ENCODE measurements around the gene ALG10B. TPM values are rescaled to one million over a fixed set of nuclear protein-coding genes. Genes with fewer than 3 reads are reported as not detected.
"Not testable (repeated sequence)": the region's sequence is repeated elsewhere in the genome, so short reads cannot be mapped to it uniquely, and the experiment has no call there.

The ALG10B gene
- total RNA-seq, 2 donors from 2014 or later: 4.2 to 6.8 TPM

- H3K4me1 ChIP-seq (replicated peaks): no peaks in the 10 kb centered on the region
- no peak overlapping the region for H3K4me3 ChIP-seq
- intact Hi-C loops (cut with DNase I): loop anchor here (5.0 to 10.0 kb wide), 2 partner anchors 775 to 947 kb away; no protein-coding TSS in a partner anchor
- no peak for TF ChIP-seq CTCF (IDR thresholded peaks at IDR 0.05)
- H3K27ac ChIP-seq: no peak overlapping the region
- WGBS: 93% methylated on average over 3 of the region's 3 CpGs
- no peaks in the 10 kb centered on the region for H3K27me3 ChIP-seq (replicated peaks; ENCODE audit: insufficient read depth)
- no peaks in the 10 kb centered on the region for H3K9me3 ChIP-seq
- H3K36me3 ChIP-seq: no peaks in the 10 kb centered on the region
- no peak for DNase-seq (ENCODE audit: low spot score)
Observed at GRCh38 chr12:38327356-38327755, 10.8 kb downstream of the ALG10B start.

GRCh38 chr12:38328306-38328895 lies 11.8 kb downstream of the ALG10B start:
- Histone ChIP-seq H3K27me3 (replicated peaks; ENCODE audit: insufficient read depth) (no peaks in the 10 kb centered on the region), H3K27ac (no peak overlapping the region), H3K36me3 (no peaks in the 10 kb centered on the region), H3K4me3 (no peak overlapping the region), H3K9me3 (no peaks in the 10 kb centered on the region), H3K4me1 (replicated peaks) (no peaks in the 10 kb centered on the region)
- DNase-seq (ENCODE audit: low spot score): no peak
- intact Hi-C loops (cut with DNase I): loop anchor here (5.0 to 10.0 kb wide), 2 partner anchors 774 to 946 kb away; no protein-coding TSS in a partner anchor
- 15% methylated on average over 6 of the region's 6 CpGs for WGBS
- TF ChIP-seq POLR2AphosphoS5 (IDR thresholded peaks at IDR 0.05) (no peak), CTCF (IDR thresholded peaks at IDR 0.05) (peak; percentile 43 to 74 (median 64))

- intact Hi-C loops (cut with DNase I); H3K27me3 ChIP-seq (replicated peaks; ENCODE audit: insufficient read depth); H3K9me3 ChIP-seq; H3K27ac ChIP-seq; DNase-seq (ENCODE audit: low spot score); H3K4me1 ChIP-seq (replicated peaks); H3K4me3 ChIP-seq; H3K36me3 ChIP-seq: not testable (repeated sequence)
- WGBS: 98% methylated on average over 9 of the region's 30 CpGs
Observed at GRCh38 chr12:38330414-38330813, 13.8 kb downstream of the ALG10B start.

- no peak overlapping the region for H3K27ac ChIP-seq
- H3K4me1 ChIP-seq (replicated peaks): no peaks in the 10 kb centered on the region
- H3K27me3 ChIP-seq (replicated peaks; ENCODE audit: insufficient read depth): no peaks in the 10 kb centered on the region
- H3K9me3 ChIP-seq: no peaks in the 10 kb centered on the region
- intact Hi-C loops (cut with DNase I): no loop called here
- WGBS: 97% methylated on average over 1 of the region's 1 CpG
- DNase-seq (ENCODE audit: low spot score): no peak
- no peak overlapping the region for H3K4me3 ChIP-seq
- TF ChIP-seq POLR2AphosphoS5 (IDR thresholded peaks at IDR 0.05) (no peak), CTCF (IDR thresholded peaks at IDR 0.05) (no peak), POLR2A (IDR thresholded peaks at IDR 0.05) (no peak)
- no peaks in the 10 kb centered on the region for H3K36me3 ChIP-seq
Observed at GRCh38 chr12:38332814-38333213, 16.2 kb downstream of the ALG10B start.

- WGBS: 68% methylated on average over 3 of the region's 3 CpGs
Observed at GRCh38 chr12:38342444-38342843, 25.9 kb downstream of the ALG10B start.

GRCh38 chr12:38343256-38343655 lies 26.7 kb downstream of the ALG10B start:
- DNase-seq (ENCODE audit: low spot score); intact Hi-C loops (cut with DNase I); H3K9me3 ChIP-seq; H3K36me3 ChIP-seq; H3K4me3 ChIP-seq; H3K4me1 ChIP-seq (replicated peaks); H3K27me3 ChIP-seq (replicated peaks; ENCODE audit: insufficient read depth); H3K27ac ChIP-seq: not testable (repeated sequence)
- WGBS: 77% methylated on average over 4 of the region's 4 CpGs

More at GRCh38 chr12:38342444-38342843, 25.9 kb downstream of the ALG10B start:
- Histone ChIP-seq H3K4me3 (no peak overlapping the region), H3K27me3 (replicated peaks; ENCODE audit: insufficient read depth) (no peaks in the 10 kb centered on the region), H3K9me3 (no peaks in the 10 kb centered on the region), H3K36me3 (no peaks in the 10 kb centered on the region), H3K4me1 (replicated peaks) (no peaks in the 10 kb centered on the region), H3K27ac (no peak overlapping the region)
- no peak for DNase-seq (ENCODE audit: low spot score)
- TF ChIP-seq POLR2AphosphoS5 (IDR thresholded peaks at IDR 0.05) (no peak), CTCF (IDR thresholded peaks at IDR 0.05) (no peak), POLR2A (IDR thresholded peaks at IDR 0.05) (no peak)
- intact Hi-C loops (cut with DNase I): no loop called here

- H3K36me3 ChIP-seq; H3K4me1 ChIP-seq (replicated peaks); H3K4me3 ChIP-seq; H3K27me3 ChIP-seq (replicated peaks; ENCODE audit: insufficient read depth); intact Hi-C loops (cut with DNase I); DNase-seq (ENCODE audit: low spot score); H3K9me3 ChIP-seq; H3K27ac ChIP-seq: not testable (repeated sequence)
- WGBS: 100% methylated on average over 1 of the region's 1 CpG
Observed at GRCh38 chr12:38343916-38344315, 27.3 kb downstream of the ALG10B start.
